ENCODE data around the gene DYDC2.

DNA sequence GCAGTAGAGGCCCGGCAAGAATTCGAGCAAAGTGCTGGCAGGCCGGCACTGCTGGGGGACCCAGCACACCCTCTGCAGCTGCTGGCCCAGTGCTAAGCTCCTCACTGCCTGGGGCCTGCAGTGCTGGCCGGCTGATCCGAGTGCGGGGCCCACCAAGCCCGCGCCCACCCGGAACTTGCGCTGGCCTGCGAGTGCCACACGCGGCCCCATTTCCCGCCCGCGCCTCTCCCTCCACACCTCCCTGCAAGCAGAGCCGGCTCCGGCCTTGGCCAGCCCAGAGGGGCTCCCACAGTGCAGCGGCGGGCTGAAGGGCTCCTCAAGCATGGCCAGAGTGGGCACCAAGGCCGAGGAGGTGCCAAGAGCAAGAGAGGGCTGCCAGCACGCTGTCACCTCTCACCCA lies 3.1 kb downstream of the DYDC2 start:
- TF ChIP-seq, protein P1, sequence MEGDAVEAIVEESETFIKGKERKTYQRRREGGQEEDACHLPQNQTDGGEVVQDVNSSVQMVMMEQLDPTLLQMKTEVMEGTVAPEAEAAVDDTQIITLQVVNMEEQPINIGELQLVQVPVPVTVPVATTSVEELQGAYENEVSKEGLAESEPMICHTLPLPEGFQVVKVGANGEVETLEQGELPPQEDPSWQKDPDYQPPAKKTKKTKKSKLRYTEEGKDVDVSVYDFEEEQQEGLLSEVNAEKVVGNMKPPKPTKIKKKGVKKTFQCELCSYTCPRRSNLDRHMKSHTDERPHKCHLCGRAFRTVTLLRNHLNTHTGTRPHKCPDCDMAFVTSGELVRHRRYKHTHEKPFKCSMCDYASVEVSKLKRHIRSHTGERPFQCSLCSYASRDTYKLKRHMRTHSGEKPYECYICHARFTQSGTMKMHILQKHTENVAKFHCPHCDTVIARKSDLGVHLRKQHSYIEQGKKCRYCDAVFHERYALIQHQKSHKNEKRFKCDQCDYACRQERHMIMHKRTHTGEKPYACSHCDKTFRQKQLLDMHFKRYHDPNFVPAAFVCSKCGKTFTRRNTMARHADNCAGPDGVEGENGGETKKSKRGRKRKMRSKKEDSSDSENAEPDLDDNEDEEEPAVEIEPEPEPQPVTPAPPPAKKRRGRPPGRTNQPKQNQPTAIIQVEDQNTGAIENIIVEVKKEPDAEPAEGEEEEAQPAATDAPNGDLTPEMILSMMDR (IDR thresholded peaks at IDR 0.05), result no peak
- TF ChIP-seq POLR2AphosphoS5 (IDR thresholded peaks at IDR 0.05; ENCODE audit: low read depth, low read length) (no peak), TCF7L2 (IDR thresholded peaks at IDR 0.05; ENCODE audit: low read depth, low read length) (no peak)
- TF ChIP-seq, protein P2, sequence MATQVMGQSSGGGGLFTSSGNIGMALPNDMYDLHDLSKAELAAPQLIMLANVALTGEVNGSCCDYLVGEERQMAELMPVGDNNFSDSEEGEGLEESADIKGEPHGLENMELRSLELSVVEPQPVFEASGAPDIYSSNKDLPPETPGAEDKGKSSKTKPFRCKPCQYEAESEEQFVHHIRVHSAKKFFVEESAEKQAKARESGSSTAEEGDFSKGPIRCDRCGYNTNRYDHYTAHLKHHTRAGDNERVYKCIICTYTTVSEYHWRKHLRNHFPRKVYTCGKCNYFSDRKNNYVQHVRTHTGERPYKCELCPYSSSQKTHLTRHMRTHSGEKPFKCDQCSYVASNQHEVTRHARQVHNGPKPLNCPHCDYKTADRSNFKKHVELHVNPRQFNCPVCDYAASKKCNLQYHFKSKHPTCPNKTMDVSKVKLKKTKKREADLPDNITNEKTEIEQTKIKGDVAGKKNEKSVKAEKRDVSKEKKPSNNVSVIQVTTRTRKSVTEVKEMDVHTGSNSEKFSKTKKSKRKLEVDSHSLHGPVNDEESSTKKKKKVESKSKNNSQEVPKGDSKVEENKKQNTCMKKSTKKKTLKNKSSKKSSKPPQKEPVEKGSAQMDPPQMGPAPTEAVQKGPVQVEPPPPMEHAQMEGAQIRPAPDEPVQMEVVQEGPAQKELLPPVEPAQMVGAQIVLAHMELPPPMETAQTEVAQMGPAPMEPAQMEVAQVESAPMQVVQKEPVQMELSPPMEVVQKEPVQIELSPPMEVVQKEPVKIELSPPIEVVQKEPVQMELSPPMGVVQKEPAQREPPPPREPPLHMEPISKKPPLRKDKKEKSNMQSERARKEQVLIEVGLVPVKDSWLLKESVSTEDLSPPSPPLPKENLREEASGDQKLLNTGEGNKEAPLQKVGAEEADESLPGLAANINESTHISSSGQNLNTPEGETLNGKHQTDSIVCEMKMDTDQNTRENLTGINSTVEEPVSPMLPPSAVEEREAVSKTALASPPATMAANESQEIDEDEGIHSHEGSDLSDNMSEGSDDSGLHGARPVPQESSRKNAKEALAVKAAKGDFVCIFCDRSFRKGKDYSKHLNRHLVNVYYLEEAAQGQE (IDR thresholded peaks at IDR 0.05; ENCODE audit: insufficient read depth in 1 of 2, low read depth in 2 of 2, low read length in 1 of 2), result no peak
